ENCODE results near the gene DDIT3. TPM values are rescaled to one million over a fixed set of nuclear protein-coding genes. Genes with fewer than 3 reads are reported as not detected.
A peak's percentile ranks its signal among the peaks of the same experiment; 100 is the strongest.

Gene DDIT3
- total RNA-seq, 1 donor from 2014 or later: 20.2 TPM

GRCh38 chr12:57526477-57527126 is 6.3 kb upstream of the DDIT3 start:
- H3K4me3 ChIP-seq (ENCODE audit: low read depth, low read length): no peak overlapping the region
- no peak for TF ChIP-seq CTCF (conservative IDR thresholded peaks at IDR 0.05; ENCODE audit: low read depth, low read length)
- DNase-seq (ENCODE audit: low read depth): no peak

- no peak overlapping the region for H3K4me3 ChIP-seq (ENCODE audit: low read depth, low read length)
- no peak for DNase-seq (ENCODE audit: low read depth)
Measured at GRCh38 chr12:57525615-57526383, 5.5 kb upstream of the DDIT3 start.

GRCh38 chr12:57524814-57525614 is 4.7 kb upstream of the DDIT3 start:
- DNase-seq (ENCODE audit: low read depth): no peak
- TF ChIP-seq CTCF (conservative IDR thresholded peaks at IDR 0.05; ENCODE audit: low read depth, low read length): no peak
- no peak overlapping the region for H3K4me3 ChIP-seq (ENCODE audit: low read depth, low read length)

More at GRCh38 chr12:57525615-57526383, 5.5 kb upstream of the DDIT3 start:
- TF ChIP-seq CTCF (conservative IDR thresholded peaks at IDR 0.05; ENCODE audit: low read depth, low read length): no peak

- no peak for TF ChIP-seq CTCF (conservative IDR thresholded peaks at IDR 0.05; ENCODE audit: low read depth, low read length)
Measured at GRCh38 chr12:57523706-57524614, 3.6 kb upstream of the DDIT3 start.

GRCh38 chr12:57522887-57523705 is 2.8 kb upstream of the DDIT3 start:
- TF ChIP-seq CTCF (conservative IDR thresholded peaks at IDR 0.05; ENCODE audit: low read depth, low read length): peak; percentile 11
- no peak for DNase-seq (ENCODE audit: low read depth)
- peak overlapping the region; percentile 72 for H3K4me3 ChIP-seq (ENCODE audit: low read depth, low read length)

More at GRCh38 chr12:57523706-57524614, 3.6 kb upstream of the DDIT3 start:
- DNase-seq (ENCODE audit: low read depth): no peak
- H3K4me3 ChIP-seq (ENCODE audit: low read depth, low read length): peak overlapping the region; percentile 72

Measured in epithelial cell of proximal tubule (primary cell).